Measurements from ENCODE around the gene ASPSCR1.

Gene ASPSCR1

GRCh38 chr17:82051776-82052637 is 74.6 kb downstream of the ASPSCR1 start, which contains the start of the genes GPS1 and RFNG:
Gene GPS1 (plus strand): TSS chr17:82051898. CDS start chr17:82051932, 34 bp downstream.
Gene RFNG (minus strand): TSS chr17:82051811. CDS start chr17:82051766, 45 bp downstream.
- 0 out of 2 replicates have a peak, but pooled peaks have one; percentile 30 for TF ChIP-seq TAF1 (IDR thresholded peaks at IDR 0.05; ENCODE audit: borderline replicate concordance, insufficient read depth, low read length)
- TF ChIP-seq, protein P1, sequence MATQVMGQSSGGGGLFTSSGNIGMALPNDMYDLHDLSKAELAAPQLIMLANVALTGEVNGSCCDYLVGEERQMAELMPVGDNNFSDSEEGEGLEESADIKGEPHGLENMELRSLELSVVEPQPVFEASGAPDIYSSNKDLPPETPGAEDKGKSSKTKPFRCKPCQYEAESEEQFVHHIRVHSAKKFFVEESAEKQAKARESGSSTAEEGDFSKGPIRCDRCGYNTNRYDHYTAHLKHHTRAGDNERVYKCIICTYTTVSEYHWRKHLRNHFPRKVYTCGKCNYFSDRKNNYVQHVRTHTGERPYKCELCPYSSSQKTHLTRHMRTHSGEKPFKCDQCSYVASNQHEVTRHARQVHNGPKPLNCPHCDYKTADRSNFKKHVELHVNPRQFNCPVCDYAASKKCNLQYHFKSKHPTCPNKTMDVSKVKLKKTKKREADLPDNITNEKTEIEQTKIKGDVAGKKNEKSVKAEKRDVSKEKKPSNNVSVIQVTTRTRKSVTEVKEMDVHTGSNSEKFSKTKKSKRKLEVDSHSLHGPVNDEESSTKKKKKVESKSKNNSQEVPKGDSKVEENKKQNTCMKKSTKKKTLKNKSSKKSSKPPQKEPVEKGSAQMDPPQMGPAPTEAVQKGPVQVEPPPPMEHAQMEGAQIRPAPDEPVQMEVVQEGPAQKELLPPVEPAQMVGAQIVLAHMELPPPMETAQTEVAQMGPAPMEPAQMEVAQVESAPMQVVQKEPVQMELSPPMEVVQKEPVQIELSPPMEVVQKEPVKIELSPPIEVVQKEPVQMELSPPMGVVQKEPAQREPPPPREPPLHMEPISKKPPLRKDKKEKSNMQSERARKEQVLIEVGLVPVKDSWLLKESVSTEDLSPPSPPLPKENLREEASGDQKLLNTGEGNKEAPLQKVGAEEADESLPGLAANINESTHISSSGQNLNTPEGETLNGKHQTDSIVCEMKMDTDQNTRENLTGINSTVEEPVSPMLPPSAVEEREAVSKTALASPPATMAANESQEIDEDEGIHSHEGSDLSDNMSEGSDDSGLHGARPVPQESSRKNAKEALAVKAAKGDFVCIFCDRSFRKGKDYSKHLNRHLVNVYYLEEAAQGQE (IDR thresholded peaks at IDR 0.05; ENCODE audit: insufficient read depth in 1 of 2, low read depth in 2 of 2, low read length in 2 of 2) = peak in 1 of 2 experiments; percentile 21; a peak in 1 of 4 replicates
- no peak for TF ChIP-seq SIN3A (IDR thresholded peaks at IDR 0.05; ENCODE audit: borderline replicate concordance, insufficient read depth, low read length)
- no peak; the same call in 1 of the 2 replicates for TF ChIP-seq POLR2AphosphoS5 (IDR thresholded peaks at IDR 0.05; ENCODE audit: low read depth, low read length)

DNA sequence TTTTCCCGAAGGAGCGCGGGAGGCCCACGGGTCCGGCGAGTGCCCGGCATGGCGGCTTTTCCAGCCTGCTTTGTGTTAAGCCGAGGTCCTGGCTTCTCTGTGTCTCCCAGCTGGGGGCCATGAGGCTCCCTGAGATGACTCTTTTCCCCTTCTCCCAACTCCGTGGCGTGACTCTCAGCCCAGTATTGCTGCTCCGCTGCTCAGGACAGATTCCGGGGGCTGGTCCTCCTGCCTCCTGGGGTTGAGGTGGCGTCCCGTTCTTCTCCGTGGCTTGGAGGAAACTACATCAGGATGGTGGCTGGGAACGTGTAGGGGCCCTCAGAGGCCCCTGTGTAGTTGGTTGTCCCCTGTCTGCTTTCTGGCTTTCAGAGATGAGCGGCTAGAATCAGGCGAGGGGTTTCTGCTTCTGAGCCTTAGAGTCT is 75.2 kb downstream of the ASPSCR1 start:
- TF ChIP-seq TAF1 (IDR thresholded peaks at IDR 0.05; ENCODE audit: borderline replicate concordance, insufficient read depth, low read length) (no peak), POLR2AphosphoS5 (IDR thresholded peaks at IDR 0.05; ENCODE audit: low read depth, low read length) (no peak), SIN3A (IDR thresholded peaks at IDR 0.05; ENCODE audit: borderline replicate concordance, insufficient read depth, low read length) (no peak), FOXP2 (optimal IDR thresholded peaks at IDR 0.05; ENCODE audit: borderline replicate concordance, extremely low read depth, extremely low read length, insufficient read depth) (no peak)
- TF ChIP-seq, protein P1 (IDR thresholded peaks at IDR 0.05; ENCODE audit: insufficient read depth in 1 of 2, low read depth in 2 of 2, low read length in 2 of 2) = no peak

GRCh38 chr17:82053130-82053529 is 75.7 kb downstream of the ASPSCR1 start:
- TF ChIP-seq FOXP2 (optimal IDR thresholded peaks at IDR 0.05; ENCODE audit: borderline replicate concordance, extremely low read depth, extremely low read length, insufficient read depth) (no peak), POLR2AphosphoS5 (IDR thresholded peaks at IDR 0.05; ENCODE audit: low read depth, low read length) (no peak), SIN3A (IDR thresholded peaks at IDR 0.05; ENCODE audit: borderline replicate concordance, insufficient read depth, low read length) (no peak), TAF1 (IDR thresholded peaks at IDR 0.05; ENCODE audit: borderline replicate concordance, insufficient read depth, low read length) (no peak)
- TF ChIP-seq, protein P1 (IDR thresholded peaks at IDR 0.05; ENCODE audit: insufficient read depth in 1 of 2, low read depth in 2 of 2, low read length in 2 of 2) = no peak

GRCh38 chr17:82053556-82054263 is 76.3 kb downstream of the ASPSCR1 start:
- no peak for TF ChIP-seq SIN3A (IDR thresholded peaks at IDR 0.05; ENCODE audit: borderline replicate concordance, insufficient read depth, low read length)

DNA sequence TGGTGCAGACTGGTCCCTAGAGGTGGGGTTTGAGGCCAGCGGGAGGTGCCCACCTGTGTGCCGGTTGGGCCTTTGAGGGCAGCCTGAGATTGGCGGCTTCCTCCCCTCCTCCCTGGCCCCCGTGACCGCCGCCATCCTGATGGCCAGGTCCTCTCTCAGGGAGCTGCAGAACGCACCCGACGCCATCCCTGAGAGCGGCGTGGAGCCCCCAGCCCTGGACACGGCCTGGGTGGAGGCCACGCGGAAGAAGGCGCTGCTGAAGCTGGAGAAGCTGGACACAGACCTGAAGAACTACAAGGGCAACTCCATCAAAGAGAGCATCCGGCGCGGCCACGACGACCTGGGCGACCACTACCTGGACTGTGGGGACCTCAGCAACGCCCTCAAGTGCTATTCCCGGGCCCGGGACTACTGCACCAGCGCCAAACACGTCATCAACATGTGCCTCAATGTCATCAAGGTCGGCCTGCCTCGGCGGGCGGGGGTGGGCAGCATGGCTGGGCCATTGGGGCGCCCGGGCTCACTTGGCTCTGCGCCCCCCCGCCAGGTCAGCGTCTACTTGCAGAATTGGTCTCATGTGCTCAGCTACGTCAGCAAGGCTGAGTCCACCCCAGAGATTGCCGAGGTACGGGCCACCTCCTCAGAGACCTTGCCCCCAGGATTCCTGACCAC is 77.1 kb downstream of the ASPSCR1 start:
- TF ChIP-seq TAF1 (IDR thresholded peaks at IDR 0.05; ENCODE audit: borderline replicate concordance, insufficient read depth, low read length) (no peak), FOXP2 (optimal IDR thresholded peaks at IDR 0.05; ENCODE audit: borderline replicate concordance, extremely low read depth, extremely low read length, insufficient read depth) (no peak), POLR2AphosphoS5 (IDR thresholded peaks at IDR 0.05; ENCODE audit: low read depth, low read length) (no peak), SIN3A (IDR thresholded peaks at IDR 0.05; ENCODE audit: borderline replicate concordance, insufficient read depth, low read length) (no peak)
- TF ChIP-seq, protein P1 (IDR thresholded peaks at IDR 0.05; ENCODE audit: insufficient read depth in 1 of 2, low read depth in 2 of 2, low read length in 2 of 2) = no peak
